GM12864 (cell line): Measurements from ENCODE around the gene EWSR1.

ENCODE experiments used
- DNase-seq: peaks from one replicate; pipeline ENCODE4 v3.0.0-alpha.2; 2011; ENCODE audit warnings: low read depth
- H3K4me3 ChIP-seq: 2 replicates; pipeline ENCODE4 v1.5.1; 2011; ENCODE audit warnings: mild to moderate bottlenecking, low read depth, low read length, control low read depth
- CTCF ChIP-seq: IDR thresholded peaks from 2 replicates; pipeline ENCODE4 v1.5.1; 2011; ENCODE audit warnings: low read depth, mild to moderate bottlenecking, moderate library complexity, low read length, control low read depth, inconsistent platforms; ENCODE audit errors: missing control alignments

The EWSR1 gene

GRCh38 chr22:29315286-29316140 is 47.4 kb downstream of the EWSR1 start, which contains the start of gene RASL10A:
TSS of gene RASL10A (minus strand) at chr22:29315697. CDS start at chr22:29315246, 451 bp downstream.
- TF ChIP-seq CTCF = no peak
- DNase-seq = no peak
- H3K4me3 ChIP-seq = no peak within 1 kb of the TSS

DNA sequence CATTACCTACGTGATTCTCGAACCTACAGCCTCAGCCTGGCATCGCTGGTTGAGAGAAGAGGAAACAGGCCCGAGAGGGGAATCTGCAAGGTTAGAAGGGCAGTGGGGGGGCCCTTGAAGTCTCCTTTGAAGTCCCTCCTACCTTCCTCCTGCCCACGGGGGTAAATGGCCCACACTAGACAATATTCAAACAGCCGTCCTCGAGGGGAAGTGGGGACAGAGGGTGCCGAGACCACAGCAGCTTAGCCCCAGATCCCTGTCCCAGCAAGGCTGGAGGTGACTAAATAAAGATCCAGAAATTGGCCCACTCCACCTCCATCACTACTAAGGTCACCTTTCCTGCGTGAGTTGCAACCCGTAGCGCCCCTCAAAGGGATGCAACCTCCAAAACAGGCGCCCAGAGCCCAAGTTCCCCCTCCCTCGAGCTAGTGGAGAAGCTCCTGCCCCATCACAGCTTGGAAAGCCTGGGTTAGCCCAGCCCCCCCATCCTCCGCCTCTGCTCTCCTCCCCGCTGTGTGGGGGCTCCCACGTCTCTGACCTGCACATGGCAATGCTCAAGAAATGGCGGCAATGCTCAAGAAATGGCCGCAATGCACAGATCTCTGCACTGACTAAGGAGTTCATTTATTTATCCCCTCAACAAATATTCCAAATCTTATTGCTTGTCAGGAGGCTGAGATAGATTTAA is 48.2 kb downstream of the EWSR1 start:
- no peak for DNase-seq
- TF ChIP-seq CTCF = no peak
- H3K4me3 ChIP-seq = no peak overlapping the region

DNA sequence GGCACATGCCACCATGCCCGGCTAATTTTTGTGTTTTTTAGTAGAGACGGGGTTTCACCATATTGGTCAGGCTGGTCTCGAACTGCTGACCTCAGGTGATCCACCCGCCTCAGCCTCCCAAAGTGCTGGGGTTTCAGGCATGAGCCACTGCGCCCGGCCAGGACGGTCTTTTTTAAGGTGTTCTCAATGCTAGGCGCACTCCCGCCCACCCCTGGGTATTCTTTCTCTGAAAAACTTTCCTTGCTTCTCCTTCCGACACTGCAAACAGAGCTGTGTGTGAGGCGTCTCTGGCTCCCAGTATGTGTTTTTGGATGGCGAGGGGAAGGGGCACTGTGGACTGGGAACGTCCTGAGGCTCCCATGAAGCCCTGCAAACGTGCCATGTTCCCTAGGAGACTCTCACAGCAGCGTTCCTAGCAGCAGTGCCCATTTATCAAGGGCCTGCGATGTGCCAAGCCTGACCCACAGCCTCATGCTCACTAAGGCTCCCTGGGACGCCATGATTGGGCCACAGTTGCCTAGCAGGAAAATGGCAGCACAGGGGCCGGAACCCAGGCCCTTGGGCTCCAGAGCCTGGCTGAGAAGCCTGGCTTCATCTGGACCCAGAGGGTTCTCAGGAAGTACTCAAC is 49.9 kb downstream of the EWSR1 start:
- DNase-seq = no peak
- TF ChIP-seq CTCF = no peak
- H3K4me3 ChIP-seq = no peak overlapping the region

DNA sequence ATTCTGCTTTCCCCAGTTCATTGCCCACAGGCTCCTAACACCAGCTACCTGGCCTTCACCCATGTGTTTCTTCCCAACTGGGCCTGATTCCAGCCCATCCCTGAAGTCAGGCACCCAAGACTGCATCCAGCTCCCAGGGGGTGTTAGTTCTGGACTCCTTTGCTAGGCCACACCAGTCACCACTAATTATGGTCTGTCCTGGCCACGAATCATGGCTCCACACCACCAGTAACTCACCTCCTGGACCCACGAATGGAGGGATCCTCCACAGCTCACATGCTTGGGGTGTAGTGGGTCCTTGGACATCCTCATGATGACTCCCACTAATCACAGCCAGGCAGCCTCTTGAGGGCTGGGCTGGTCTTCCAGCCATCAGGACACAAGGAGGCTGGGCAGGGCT is 51.0 kb downstream of the EWSR1 start:
- TF ChIP-seq CTCF = no peak
- no peak overlapping the region for H3K4me3 ChIP-seq
- no peak for DNase-seq

- no peak for DNase-seq
- TF ChIP-seq CTCF = no peak
- no peak overlapping the region for H3K4me3 ChIP-seq
Observed at GRCh38 chr22:29320546-29320945, 52.5 kb downstream of the EWSR1 start.

- DNase-seq = no peak
- no peak overlapping the region for H3K4me3 ChIP-seq
- TF ChIP-seq CTCF = no peak
Observed at GRCh38 chr22:29323641-29324040, 55.6 kb downstream of the EWSR1 start.
